Activated T-cell treated with anti-CD3 and anti-CD28 coated beads, Interleukin-2, amount 50 U/mL, for 24 hours (primary cell): ENCODE measurements around the gene MOV10.

ENCODE experiments used
- DNase-seq: peaks from one replicate; pipeline ENCODE4 v3.0.0-alpha.2; 2020
- H3K27ac Mint-ChIP-seq: 2 replicates; pipeline ENCODE4 v1.8.0; 2020; ENCODE audit warnings: mild to moderate bottlenecking, mixed read lengths
- H3K27me3 Mint-ChIP-seq: 2 replicates; pipeline ENCODE4 v1.8.0; 2020; ENCODE audit warnings: mixed read lengths
- H3K36me3 Mint-ChIP-seq: 2 replicates; pipeline ENCODE4 v1.8.0; 2020; ENCODE audit warnings: low read depth, mixed read lengths
- H3K4me1 Mint-ChIP-seq: 2 replicates; pipeline ENCODE4 v1.8.0; 2020; ENCODE audit warnings: low read depth, mixed read lengths
- H3K4me3 Mint-ChIP-seq: 2 replicates; pipeline ENCODE4 v1.8.0; 2020; ENCODE audit warnings: mild to moderate bottlenecking, moderate library complexity, mixed read lengths
- H3K9me3 Mint-ChIP-seq: 2 replicates; pipeline ENCODE4 v1.8.0; 2020; ENCODE audit warnings: mixed read lengths

MOV10 gene

GRCh38 chr1:112687361-112687760 lies 12.9 kb downstream of the MOV10 start:
- peaks cover 15% of the 10 kb centered on the region for H3K4me1 Mint-ChIP-seq
- H3K27ac Mint-ChIP-seq, result no peak overlapping the region
- no peak overlapping the region for H3K4me3 Mint-ChIP-seq
- peaks cover 37% of the 10 kb centered on the region for H3K36me3 Mint-ChIP-seq
- H3K27me3 Mint-ChIP-seq, result no peaks in the 10 kb centered on the region
- H3K9me3 Mint-ChIP-seq, result no peaks in the 10 kb centered on the region
- no peak for DNase-seq

- no peak for DNase-seq
- H3K4me1 Mint-ChIP-seq, result peaks cover 14% of the 10 kb centered on the region
- H3K36me3 Mint-ChIP-seq, result peaks cover 41% of the 10 kb centered on the region
- H3K27ac Mint-ChIP-seq, result no peak overlapping the region
- H3K27me3 Mint-ChIP-seq, result no peaks in the 10 kb centered on the region
- no peaks in the 10 kb centered on the region for H3K9me3 Mint-ChIP-seq
- H3K4me3 Mint-ChIP-seq, result no peak overlapping the region
Observed at GRCh38 chr1:112687785-112688496, 13.5 kb downstream of the MOV10 start.

GRCh38 chr1:112688781-112689193 lies 14.3 kb downstream of the MOV10 start:
- DNase-seq, result no peak
- Mint-ChIP-seq H3K9me3 (no peaks in the 10 kb centered on the region), H3K4me3 (no peak overlapping the region), H3K27me3 (no peaks in the 10 kb centered on the region), H3K4me1 (peaks cover 11% of the 10 kb centered on the region), H3K27ac (no peak overlapping the region), H3K36me3 (peaks cover 46% of the 10 kb centered on the region)

- H3K36me3 Mint-ChIP-seq, result peaks cover 50% of the 10 kb centered on the region
- H3K27me3 Mint-ChIP-seq, result no peaks in the 10 kb centered on the region
- H3K4me1 Mint-ChIP-seq, result peaks cover 11% of the 10 kb centered on the region
- no peak overlapping the region for H3K27ac Mint-ChIP-seq
- DNase-seq, result no peak
- H3K9me3 Mint-ChIP-seq, result no peaks in the 10 kb centered on the region
- no peak overlapping the region for H3K4me3 Mint-ChIP-seq
Observed at GRCh38 chr1:112689196-112689841, 14.9 kb downstream of the MOV10 start.

GRCh38 chr1:112689842-112690237 lies 15.4 kb downstream of the MOV10 start:
- Mint-ChIP-seq H3K4me3 (no peak overlapping the region), H3K27me3 (no peaks in the 10 kb centered on the region), H3K9me3 (no peaks in the 10 kb centered on the region), H3K36me3 (peaks cover 55% of the 10 kb centered on the region), H3K27ac (no peak overlapping the region), H3K4me1 (peaks cover 11% of the 10 kb centered on the region)
- DNase-seq, result no peak

- Mint-ChIP-seq H3K27ac (no peak overlapping the region), H3K9me3 (no peaks in the 10 kb centered on the region), H3K27me3 (no peaks in the 10 kb centered on the region), H3K4me1 (no peaks in the 10 kb centered on the region), H3K36me3 (peaks cover 78% of the 10 kb centered on the region), H3K4me3 (no peak overlapping the region)
- no peak for DNase-seq
Observed at GRCh38 chr1:112692681-112693080, 18.2 kb downstream of the MOV10 start.

GRCh38 chr1:112693821-112694220 lies 19.4 kb downstream of the MOV10 start:
- no peaks in the 10 kb centered on the region for H3K27me3 Mint-ChIP-seq
- no peaks in the 10 kb centered on the region for H3K4me1 Mint-ChIP-seq
- H3K4me3 Mint-ChIP-seq, result no peak overlapping the region
- no peak for DNase-seq
- peaks cover 83% of the 10 kb centered on the region for H3K36me3 Mint-ChIP-seq
- no peaks in the 10 kb centered on the region for H3K9me3 Mint-ChIP-seq
- H3K27ac Mint-ChIP-seq, result no peak overlapping the region

GRCh38 chr1:112694363-112694929 lies 20.0 kb downstream of the MOV10 start:
- no peak for DNase-seq
- no peaks in the 10 kb centered on the region for H3K27me3 Mint-ChIP-seq
- H3K4me1 Mint-ChIP-seq, result peaks cover 3% of the 10 kb centered on the region
- H3K36me3 Mint-ChIP-seq, result peaks cover 84% of the 10 kb centered on the region
- H3K27ac Mint-ChIP-seq, result peak overlapping the region; percentile 68
- no peaks in the 10 kb centered on the region for H3K9me3 Mint-ChIP-seq
- no peak overlapping the region for H3K4me3 Mint-ChIP-seq

GRCh38 chr1:112695276-112695675 lies 20.8 kb downstream of the MOV10 start:
- Mint-ChIP-seq H3K27me3 (no peaks in the 10 kb centered on the region), H3K9me3 (no peaks in the 10 kb centered on the region), H3K4me1 (peaks cover 11% of the 10 kb centered on the region), H3K36me3 (peaks cover 86% of the 10 kb centered on the region), H3K27ac (no peak overlapping the region), H3K4me3 (no peak overlapping the region)
- no peak for DNase-seq

- Mint-ChIP-seq H3K27ac (no peak overlapping the region), H3K9me3 (no peaks in the 10 kb centered on the region), H3K4me3 (no peak overlapping the region), H3K4me1 (peaks cover 26% of the 10 kb centered on the region), H3K36me3 (peaks cover 90% of the 10 kb centered on the region), H3K27me3 (no peaks in the 10 kb centered on the region)
- no peak for DNase-seq
Observed at GRCh38 chr1:112696578-112697314, 22.3 kb downstream of the MOV10 start.

- no peak overlapping the region for H3K27ac Mint-ChIP-seq
- DNase-seq, result no peak
- H3K4me1 Mint-ChIP-seq, result peaks cover 36% of the 10 kb centered on the region
- no peak overlapping the region for H3K4me3 Mint-ChIP-seq
- H3K9me3 Mint-ChIP-seq, result no peaks in the 10 kb centered on the region
- H3K36me3 Mint-ChIP-seq, result peaks cover 86% of the 10 kb centered on the region
- no peaks in the 10 kb centered on the region for H3K27me3 Mint-ChIP-seq
Observed at GRCh38 chr1:112697781-112698201, 23.3 kb downstream of the MOV10 start.

- Mint-ChIP-seq H3K4me3 (no peak overlapping the region), H3K4me1 (peaks cover 43% of the 10 kb centered on the region), H3K9me3 (no peaks in the 10 kb centered on the region), H3K36me3 (peaks cover 81% of the 10 kb centered on the region), H3K27me3 (no peaks in the 10 kb centered on the region), H3K27ac (peak overlapping the region; percentile 40)
- DNase-seq, result no peak
Observed at GRCh38 chr1:112698366-112699310, 24.2 kb downstream of the MOV10 start.

- H3K4me3 Mint-ChIP-seq, result no peak overlapping the region
- peaks cover 73% of the 10 kb centered on the region for H3K36me3 Mint-ChIP-seq
- H3K27ac Mint-ChIP-seq, result peak overlapping the region; percentile 94
Observed at GRCh38 chr1:112699425-112700144, 25.1 kb downstream of the MOV10 start.

More at GRCh38 chr1:112699425-112700144, 25.1 kb downstream of the MOV10 start:
- peaks cover 52% of the 10 kb centered on the region for H3K4me1 Mint-ChIP-seq
- H3K9me3 Mint-ChIP-seq, result no peaks in the 10 kb centered on the region
- H3K27me3 Mint-ChIP-seq, result no peaks in the 10 kb centered on the region
- DNase-seq, result no peak
